ENCODE measurements around the gene PTPRU.
"Not testable (repeated sequence)": the region's sequence is repeated elsewhere in the genome, so short reads cannot be mapped to it uniquely, and the experiment has no call there.

The PTPRU gene

DNA sequence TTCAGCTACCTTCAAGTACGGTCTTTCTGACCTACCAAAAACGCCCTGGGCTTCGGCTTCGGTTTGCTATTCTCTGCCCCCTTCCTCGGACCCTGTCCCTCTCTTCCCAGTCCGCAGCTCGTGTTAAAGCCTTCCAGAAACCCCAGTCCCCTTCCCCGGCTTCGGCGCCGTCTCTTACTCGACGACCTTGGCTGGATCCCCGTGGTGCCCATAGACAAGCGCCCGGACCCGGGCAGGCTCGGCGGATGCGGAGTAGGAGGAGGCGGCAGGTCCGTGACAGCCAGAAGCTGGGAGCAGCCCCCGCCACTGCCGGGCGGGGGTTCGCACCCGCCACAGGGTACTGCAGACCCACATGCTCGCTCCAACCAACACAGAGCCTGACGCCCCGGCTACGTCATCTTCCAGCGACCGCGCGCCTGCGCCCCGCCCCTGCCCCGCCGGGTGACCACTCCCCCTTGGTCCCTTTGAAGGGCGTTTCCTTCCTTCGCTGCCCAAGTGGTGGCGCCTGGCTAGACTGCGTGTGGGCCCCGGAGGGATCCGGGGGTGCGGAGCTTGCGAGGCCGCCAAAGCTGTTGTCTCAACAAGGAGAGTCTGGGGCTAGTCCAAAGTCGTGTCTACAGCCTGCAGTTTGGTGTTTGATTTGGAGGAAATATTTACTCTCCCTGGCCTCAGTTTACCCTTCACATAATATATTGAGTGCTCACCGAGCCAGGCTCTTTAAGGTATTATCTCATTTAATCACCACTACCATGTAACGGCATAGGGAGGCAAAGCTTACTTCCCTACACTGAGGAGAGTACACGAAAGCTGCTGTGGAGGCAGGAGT, 5.6 kb upstream of the PTPRU start, which contains the start of gene MECR:
MECR (minus strand) TSS at position 382 of the 826 bp plus-strand sequence; CDS start at position 354, 28 bp downstream.
- Mint-ChIP-seq H3K27me3 (ENCODE audit: low read depth) (peaks cover 18% of the 10 kb centered on the region), H3K27ac (peak within 1 kb of the TSS; percentile 90), H3K4me1 (ENCODE audit: low read depth) (peaks cover 18% of the 10 kb centered on the region), H3K36me3 (ENCODE audit: low read depth) (no peaks in the 10 kb centered on the region), H3K9me3 (no peaks in the 10 kb centered on the region), H3K4me3 (peak within 1 kb of the TSS; percentile 89)
- DNase-seq (ENCODE audit: low spot score) = peak; percentile 96

DNA sequence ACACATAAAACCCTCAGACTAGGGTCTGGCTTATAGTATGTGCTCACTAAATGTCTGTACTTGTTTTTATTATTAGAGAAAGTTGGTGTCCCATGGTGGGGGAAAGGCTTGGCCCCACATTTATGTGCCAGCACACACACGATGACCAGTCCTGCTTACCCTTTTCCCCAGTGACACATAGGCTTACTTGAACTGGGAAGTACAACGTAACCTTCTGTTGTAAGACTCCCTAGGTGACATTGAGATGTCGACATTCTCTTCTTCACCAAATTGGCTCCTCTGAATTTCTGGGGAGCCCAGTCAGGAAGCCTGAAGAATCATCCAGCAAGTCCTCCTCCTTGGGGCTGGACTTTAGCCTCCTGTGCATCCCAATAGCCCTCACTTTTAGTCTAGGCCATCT, 3.9 kb upstream of the PTPRU start:
- peaks cover 29% of the 10 kb centered on the region for H3K27me3 Mint-ChIP-seq (ENCODE audit: low read depth)
- no peak overlapping the region for H3K27ac Mint-ChIP-seq
- no peaks in the 10 kb centered on the region for H3K9me3 Mint-ChIP-seq
- H3K36me3 Mint-ChIP-seq (ENCODE audit: low read depth) = peaks cover 5% of the 10 kb centered on the region
- H3K4me1 Mint-ChIP-seq (ENCODE audit: low read depth) = peaks cover 28% of the 10 kb centered on the region
- no peak for DNase-seq (ENCODE audit: low spot score)
- no peak overlapping the region for H3K4me3 Mint-ChIP-seq

DNA sequence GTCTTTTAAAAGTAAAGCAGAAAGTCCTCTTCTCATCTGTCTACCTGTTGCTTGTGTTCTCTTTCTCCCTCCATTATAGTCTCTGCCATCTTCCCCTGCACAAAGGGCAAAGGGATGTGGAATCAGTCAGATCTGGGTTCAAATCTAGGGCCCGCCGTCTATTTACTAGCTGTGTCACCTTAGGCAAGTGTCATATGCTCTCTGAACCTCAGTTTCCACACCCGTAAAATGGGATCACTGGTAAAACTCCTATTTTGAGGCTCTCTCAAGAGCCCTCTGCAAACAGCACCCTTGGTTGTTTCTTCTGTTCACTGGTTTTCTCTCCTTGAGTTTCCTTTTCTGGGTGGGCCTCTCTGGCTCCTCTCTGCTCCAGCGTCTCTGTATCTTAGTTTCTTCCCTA, 2.6 kb upstream of the PTPRU start:
- Mint-ChIP-seq H3K4me3 (no peak overlapping the region), H3K4me1 (ENCODE audit: low read depth) (peaks cover 32% of the 10 kb centered on the region), H3K9me3 (no peaks in the 10 kb centered on the region), H3K27ac (no peak overlapping the region), H3K36me3 (ENCODE audit: low read depth) (peaks cover 5% of the 10 kb centered on the region), H3K27me3 (ENCODE audit: low read depth) (peaks cover 36% of the 10 kb centered on the region)
- DNase-seq (ENCODE audit: low spot score) = no peak

GRCh38 chr1:29234471-29234870, 1.9 kb upstream of the PTPRU start:
- Mint-ChIP-seq H3K4me1 (ENCODE audit: low read depth) (peaks cover 32% of the 10 kb centered on the region), H3K4me3 (no peak overlapping the region), H3K9me3 (no peaks in the 10 kb centered on the region), H3K27ac (no peak overlapping the region), H3K36me3 (ENCODE audit: low read depth) (peaks cover 5% of the 10 kb centered on the region), H3K27me3 (ENCODE audit: low read depth) (peaks cover 43% of the 10 kb centered on the region)
- no peak for DNase-seq (ENCODE audit: low spot score)

GRCh38 chr1:29234881-29235280, 1.4 kb upstream of the PTPRU start:
- H3K27ac Mint-ChIP-seq; DNase-seq (ENCODE audit: low spot score); H3K9me3 Mint-ChIP-seq; H3K36me3 Mint-ChIP-seq (ENCODE audit: low read depth); H3K4me3 Mint-ChIP-seq: not testable (repeated sequence)
- Mint-ChIP-seq H3K27me3 (ENCODE audit: low read depth) (peaks cover 48% of the 10 kb centered on the region), H3K4me1 (ENCODE audit: low read depth) (peaks cover 28% of the 10 kb centered on the region)

DNA sequence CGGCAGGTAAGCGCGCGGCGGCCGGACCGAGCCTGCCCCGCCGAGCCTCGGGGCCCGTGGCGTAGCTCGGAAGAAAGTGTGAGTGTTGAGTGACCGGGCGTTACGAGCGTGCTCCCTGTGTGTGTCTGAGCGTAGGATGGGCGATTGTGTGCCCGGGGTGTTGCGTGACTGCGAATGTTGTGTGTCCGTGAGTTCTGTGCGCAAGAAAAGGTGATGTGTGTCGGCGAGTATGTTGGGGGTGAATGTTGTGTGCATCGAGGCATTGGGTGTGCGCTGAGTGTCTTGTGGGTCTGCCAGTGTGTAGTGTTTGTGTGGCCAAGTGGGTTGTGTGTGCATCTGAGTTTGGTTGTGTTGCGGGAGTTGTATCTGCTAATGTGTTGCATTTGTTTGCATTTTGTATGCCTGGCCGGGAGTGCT, 398 bp downstream of the PTPRU start:
- Mint-ChIP-seq H3K27me3 (ENCODE audit: low read depth) (peaks cover 63% of the 10 kb centered on the region), H3K4me3 (peak overlapping the region; percentile 88), H3K36me3 (ENCODE audit: low read depth) (peaks cover 5% of the 10 kb centered on the region), H3K4me1 (ENCODE audit: low read depth) (peaks cover 16% of the 10 kb centered on the region), H3K9me3 (no peaks in the 10 kb centered on the region), H3K27ac (peak overlapping the region; percentile 37)
- DNase-seq (ENCODE audit: low spot score) = no peak

- Mint-ChIP-seq H3K27ac (peak overlapping the region; percentile 37), H3K27me3 (ENCODE audit: low read depth) (peaks cover 66% of the 10 kb centered on the region), H3K36me3 (ENCODE audit: low read depth) (peaks cover 5% of the 10 kb centered on the region), H3K9me3 (no peaks in the 10 kb centered on the region), H3K4me1 (ENCODE audit: low read depth) (peaks cover 16% of the 10 kb centered on the region), H3K4me3 (peak overlapping the region; percentile 88)
- no peak for DNase-seq (ENCODE audit: low spot score)
These were observed 953 bp downstream of the PTPRU start for GRCh38 chr1:29237129-29237821.

- H3K27ac Mint-ChIP-seq = no peak overlapping the region
These were observed 1.7 kb downstream of the PTPRU start for GRCh38 chr1:29237852-29238619.

GRCh38 chr1:29238620-29239002, 2.3 kb downstream of the PTPRU start:
- Mint-ChIP-seq H3K27me3 (ENCODE audit: low read depth) (peaks cover 65% of the 10 kb centered on the region), H3K9me3 (no peaks in the 10 kb centered on the region), H3K36me3 (ENCODE audit: low read depth) (peaks cover 5% of the 10 kb centered on the region), H3K4me1 (ENCODE audit: low read depth) (peaks cover 16% of the 10 kb centered on the region), H3K27ac (no peak overlapping the region), H3K4me3 (peak overlapping the region; percentile 55)
- no peak for DNase-seq (ENCODE audit: low spot score)

More at GRCh38 chr1:29237852-29238619, 1.7 kb downstream of the PTPRU start:
- H3K36me3 Mint-ChIP-seq (ENCODE audit: low read depth) = peaks cover 5% of the 10 kb centered on the region
- peaks cover 16% of the 10 kb centered on the region for H3K4me1 Mint-ChIP-seq (ENCODE audit: low read depth)
- no peak for DNase-seq (ENCODE audit: low spot score)
- peaks cover 66% of the 10 kb centered on the region for H3K27me3 Mint-ChIP-seq (ENCODE audit: low read depth)
- peak overlapping the region; percentile 72 for H3K4me3 Mint-ChIP-seq
- H3K9me3 Mint-ChIP-seq = no peaks in the 10 kb centered on the region

GRCh38 chr1:29239142-29239541, 2.8 kb downstream of the PTPRU start:
- peaks cover 5% of the 10 kb centered on the region for H3K36me3 Mint-ChIP-seq (ENCODE audit: low read depth)
- H3K4me1 Mint-ChIP-seq (ENCODE audit: low read depth) = peaks cover 16% of the 10 kb centered on the region
- no peak overlapping the region for H3K4me3 Mint-ChIP-seq
- no peak overlapping the region for H3K27ac Mint-ChIP-seq
- no peak for DNase-seq (ENCODE audit: low spot score)
- H3K27me3 Mint-ChIP-seq (ENCODE audit: low read depth) = peaks cover 61% of the 10 kb centered on the region
- H3K9me3 Mint-ChIP-seq = no peaks in the 10 kb centered on the region

- Mint-ChIP-seq H3K4me1 (ENCODE audit: low read depth) (peaks cover 16% of the 10 kb centered on the region), H3K4me3 (no peak overlapping the region), H3K27ac (no peak overlapping the region), H3K36me3 (ENCODE audit: low read depth) (peaks cover 5% of the 10 kb centered on the region), H3K9me3 (no peaks in the 10 kb centered on the region), H3K27me3 (ENCODE audit: low read depth) (peaks cover 52% of the 10 kb centered on the region)
- DNase-seq (ENCODE audit: low spot score) = no peak
These were observed 4.1 kb downstream of the PTPRU start for GRCh38 chr1:29240400-29240837.

DNA sequence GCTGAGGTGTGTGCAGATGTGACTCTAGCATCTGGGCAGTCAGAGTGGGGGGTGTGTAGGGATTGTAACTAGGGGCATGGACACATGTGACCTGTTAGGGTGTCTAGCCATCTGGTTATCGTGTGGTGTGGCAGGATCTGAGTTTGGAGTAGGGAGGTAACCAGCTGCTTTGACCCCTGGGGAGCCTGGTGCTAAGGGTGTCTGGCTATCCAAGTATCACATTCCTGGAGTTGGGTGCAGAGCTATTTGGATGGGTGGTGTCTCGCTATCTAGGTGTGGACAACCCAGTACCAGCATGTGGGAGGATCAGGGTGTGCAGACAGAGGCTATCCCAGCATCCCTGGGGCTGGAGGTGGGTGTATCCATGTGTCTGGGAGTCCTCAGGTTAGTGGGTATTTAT, 4.7 kb downstream of the PTPRU start:
- H3K9me3 Mint-ChIP-seq = no peaks in the 10 kb centered on the region
- H3K4me3 Mint-ChIP-seq = no peak overlapping the region
- H3K4me1 Mint-ChIP-seq (ENCODE audit: low read depth) = peaks cover 13% of the 10 kb centered on the region
- no peak for DNase-seq (ENCODE audit: low spot score)
- no peak overlapping the region for H3K27ac Mint-ChIP-seq
- H3K27me3 Mint-ChIP-seq (ENCODE audit: low read depth) = peaks cover 46% of the 10 kb centered on the region
- H3K36me3 Mint-ChIP-seq (ENCODE audit: low read depth) = peaks cover 5% of the 10 kb centered on the region

- peaks cover 3% of the 10 kb centered on the region for H3K4me1 Mint-ChIP-seq (ENCODE audit: low read depth)
- no peaks in the 10 kb centered on the region for H3K9me3 Mint-ChIP-seq
- no peak for DNase-seq (ENCODE audit: low spot score)
- no peak overlapping the region for H3K4me3 Mint-ChIP-seq
- peaks cover 34% of the 10 kb centered on the region for H3K27me3 Mint-ChIP-seq (ENCODE audit: low read depth)
- no peak overlapping the region for H3K27ac Mint-ChIP-seq
- H3K36me3 Mint-ChIP-seq (ENCODE audit: low read depth) = no peaks in the 10 kb centered on the region
These were observed 6.9 kb downstream of the PTPRU start for GRCh38 chr1:29243023-29243870.

Measured in T-helper 2 cell treated with Interferon-gamma antibody and Interleukin-4, amounts not matched to agents 5 μg/mL and 100 μg/mL, for 36 hours (primary cell).